ENCODE measurements around the gene MIEF1.

Gene MIEF1

DNA sequence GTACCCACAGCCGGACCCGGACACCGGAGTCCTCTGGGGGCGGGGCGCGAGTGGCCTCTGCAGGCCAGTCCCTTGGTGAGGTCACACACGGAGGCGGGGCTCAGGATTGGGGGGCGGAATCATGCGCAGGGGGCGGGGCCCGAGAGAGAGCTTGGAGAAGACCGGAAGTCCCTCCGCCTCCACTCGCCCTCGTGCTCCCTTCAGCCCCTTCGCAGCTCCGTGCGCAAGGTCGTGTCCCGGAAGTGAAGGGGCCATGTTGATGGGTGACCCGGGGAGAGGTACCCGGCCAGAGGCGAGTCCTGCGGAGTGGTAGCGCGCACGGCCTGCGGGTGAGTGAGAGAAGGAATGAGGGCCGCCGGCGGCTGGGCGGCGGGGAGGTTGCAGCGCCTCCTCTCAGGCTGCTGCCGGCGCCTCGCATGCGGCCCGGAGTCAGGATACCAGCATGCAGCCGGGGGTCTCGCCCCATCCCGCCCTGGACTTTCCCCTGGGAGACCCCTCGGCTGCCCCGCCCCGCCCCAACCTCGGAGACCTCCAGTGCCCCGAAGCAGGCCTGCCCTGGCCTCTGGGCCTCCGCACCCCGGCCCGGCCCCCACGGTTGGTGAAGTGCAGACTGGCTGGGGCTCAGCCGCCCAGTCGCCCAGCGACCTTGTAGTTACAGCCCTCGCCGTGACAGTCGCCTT lies at the start of gene MIEF1:
Gene MIEF1 (plus strand): TSS at position 182 of the 680 bp plus-strand sequence. CDS start 9,005 bp downstream, outside the sequence.
- peak; percentile 98 for DNase-seq

DNA sequence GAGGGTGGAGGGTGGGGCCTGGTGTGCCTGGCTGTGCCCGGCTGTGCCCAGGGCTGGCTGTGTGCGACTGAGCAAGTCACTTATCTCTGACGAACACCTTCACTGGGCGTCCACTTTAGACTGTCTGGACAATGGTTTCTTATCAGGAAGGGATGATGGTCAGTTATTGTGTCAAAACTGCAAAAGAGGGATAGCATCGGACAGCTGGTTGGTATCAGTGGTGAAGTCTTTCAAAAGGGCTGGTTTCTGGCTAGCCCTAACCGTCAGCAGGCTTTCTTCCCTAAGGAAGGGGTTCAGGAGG lies 49.4 kb upstream of the MIEF1 start:
- DNase-seq: no peak

DNA sequence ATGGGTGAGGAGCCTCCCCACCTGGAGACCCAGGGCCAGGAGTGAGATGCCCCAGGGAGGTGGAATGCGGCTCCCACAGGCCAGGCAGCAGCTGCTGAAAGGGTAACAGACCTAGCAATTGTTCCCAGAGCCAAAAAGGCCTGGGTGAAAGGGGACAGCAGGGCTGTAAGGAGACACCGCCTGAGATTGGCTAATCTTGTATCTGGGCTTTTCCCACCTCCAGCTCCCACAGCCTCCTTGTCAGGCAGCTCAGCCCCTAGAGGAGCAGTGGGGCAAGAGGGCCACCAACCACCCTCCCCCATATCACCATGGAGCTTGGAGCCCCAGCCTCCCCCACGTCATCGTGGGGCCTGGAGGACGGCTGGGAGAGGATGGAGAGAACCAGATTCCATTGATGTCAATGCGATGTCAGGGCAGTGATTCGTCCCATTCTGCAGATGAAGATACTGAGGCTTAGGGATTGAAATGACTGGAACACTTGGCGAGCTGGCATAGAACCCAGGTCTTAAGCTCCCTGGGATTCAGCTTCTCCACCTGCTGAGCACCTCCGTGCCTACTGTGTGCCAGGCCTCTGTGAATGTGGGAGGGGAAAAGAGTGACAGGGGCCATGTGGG lies 48.2 kb upstream of the MIEF1 start:
- DNase-seq: no peak

DNA sequence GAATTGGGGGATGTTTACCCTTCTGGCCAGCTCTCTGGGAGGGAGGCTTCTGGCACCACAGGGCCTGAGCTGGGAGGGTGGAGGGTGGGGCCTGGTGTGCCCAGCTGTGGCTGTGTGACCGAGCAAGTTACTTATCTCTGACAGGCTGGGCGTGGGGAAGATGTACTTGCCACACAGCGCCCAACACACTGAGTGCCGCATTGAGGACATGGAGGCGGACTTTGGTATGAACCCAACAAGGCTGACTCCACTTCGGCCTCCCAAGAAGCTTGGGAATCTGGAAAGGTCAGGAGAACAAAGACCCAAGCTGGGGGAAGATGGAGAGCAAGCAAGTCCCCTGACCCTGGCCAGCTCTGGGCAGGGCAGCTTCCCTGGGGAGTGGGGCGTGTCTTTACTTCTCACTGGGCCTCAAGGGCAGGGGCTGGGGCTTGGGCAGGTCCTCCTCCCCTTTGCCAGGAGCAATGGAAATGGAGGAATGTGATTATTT lies 47.7 kb upstream of the MIEF1 start:
- no peak for DNase-seq

DNA sequence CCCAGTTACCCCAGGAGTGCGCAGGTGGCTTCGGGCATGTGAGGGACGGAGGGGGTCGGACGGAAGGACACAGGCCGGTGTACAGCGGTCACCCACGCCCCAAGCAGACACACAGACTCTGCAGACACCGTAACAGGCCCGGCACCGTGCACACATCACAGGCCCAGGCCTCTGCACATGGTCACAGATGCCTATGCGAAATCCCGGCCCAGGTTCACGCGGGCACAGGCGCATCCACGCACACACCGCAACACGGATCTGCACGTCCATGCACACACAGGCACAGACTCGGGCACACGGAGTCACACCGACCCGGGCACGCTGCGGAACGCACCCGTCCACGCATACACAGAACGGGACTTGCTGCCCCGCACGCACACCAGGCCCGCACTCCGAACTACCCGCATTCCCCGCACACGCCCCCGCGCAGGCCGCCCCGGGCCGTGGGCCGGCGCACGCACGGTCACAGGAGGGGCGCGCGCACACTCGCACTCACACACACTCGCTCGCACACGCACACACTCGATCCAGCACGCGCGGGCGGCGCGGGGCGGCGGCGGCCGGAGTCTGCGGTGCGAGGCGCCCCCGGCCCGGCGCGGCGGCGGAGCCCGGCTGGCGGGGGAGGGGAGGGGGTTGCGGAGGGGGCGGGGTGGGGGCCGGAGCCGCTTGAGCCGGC lies 45.4 kb upstream of the MIEF1 start, which contains the start of gene MGAT3:
Gene MGAT3 (plus strand): TSS at position 491 of the 676 bp plus-strand sequence. CDS start 30,336 bp downstream, outside the sequence.
- DNase-seq: no peak

DNA sequence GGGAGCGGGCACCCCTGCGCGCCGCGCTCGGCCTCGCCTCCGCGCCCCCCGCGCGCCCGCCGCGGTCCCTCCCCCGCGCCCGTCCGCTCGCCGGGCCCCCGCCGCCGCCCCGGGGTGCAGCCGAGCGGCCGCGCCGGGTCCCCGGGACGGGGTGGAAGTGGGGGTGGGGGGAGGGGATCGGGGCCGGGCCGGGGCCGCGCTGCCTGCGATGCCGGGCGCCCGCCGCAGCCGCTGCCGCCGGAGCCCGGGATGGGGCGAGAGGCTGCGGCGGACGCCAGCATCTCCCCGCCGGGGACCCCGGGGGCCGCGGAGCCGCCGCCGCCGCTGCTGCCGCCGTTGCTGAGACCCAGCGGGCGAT lies 44.9 kb upstream of the MIEF1 start:
- DNase-seq: no peak

DNA sequence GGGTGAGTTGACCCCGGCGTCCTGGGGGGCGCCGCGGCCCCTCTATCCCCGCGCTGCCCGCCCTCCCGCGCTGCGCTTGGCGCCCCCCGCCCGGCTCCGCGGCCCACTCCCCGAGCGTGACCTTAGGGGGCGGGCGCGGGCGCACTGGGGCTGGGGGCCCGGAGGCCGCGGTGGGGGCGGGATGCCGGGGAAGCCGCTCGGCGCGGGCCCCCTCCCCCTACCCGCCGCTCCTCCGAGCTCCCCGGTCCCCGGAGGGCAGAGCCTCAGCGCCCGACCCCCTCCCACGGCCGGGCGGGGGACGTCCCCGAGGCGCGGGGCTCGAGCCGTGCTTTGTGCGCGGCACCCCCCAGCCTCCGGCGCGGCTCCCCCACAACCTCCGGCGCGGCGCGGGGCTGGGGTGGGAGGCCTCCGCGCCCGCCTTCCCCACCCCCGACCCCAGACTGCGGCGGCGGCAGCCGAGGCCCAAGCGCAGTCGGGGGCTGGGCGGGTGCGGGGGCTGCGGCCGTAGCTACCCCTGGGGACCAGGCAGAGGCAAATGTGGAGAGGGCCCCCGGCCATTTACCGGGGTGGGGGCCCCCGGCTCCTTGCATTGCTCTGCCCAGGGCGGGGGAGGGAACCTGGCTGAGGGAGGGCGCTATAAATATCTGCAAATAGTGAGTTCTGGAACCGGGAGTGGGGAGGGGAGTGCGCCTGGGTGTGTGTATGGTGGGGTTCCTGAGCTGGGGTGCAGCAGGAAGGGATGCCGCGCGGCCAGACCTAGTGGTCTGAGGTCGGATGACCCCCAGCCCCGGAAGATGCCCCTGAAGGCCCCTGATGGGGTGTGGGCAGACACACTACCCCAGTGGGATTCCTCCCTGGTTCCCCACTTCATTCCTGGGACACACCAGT lies 44.3 kb upstream of the MIEF1 start:
- peak; percentile 33 for DNase-seq

DNA sequence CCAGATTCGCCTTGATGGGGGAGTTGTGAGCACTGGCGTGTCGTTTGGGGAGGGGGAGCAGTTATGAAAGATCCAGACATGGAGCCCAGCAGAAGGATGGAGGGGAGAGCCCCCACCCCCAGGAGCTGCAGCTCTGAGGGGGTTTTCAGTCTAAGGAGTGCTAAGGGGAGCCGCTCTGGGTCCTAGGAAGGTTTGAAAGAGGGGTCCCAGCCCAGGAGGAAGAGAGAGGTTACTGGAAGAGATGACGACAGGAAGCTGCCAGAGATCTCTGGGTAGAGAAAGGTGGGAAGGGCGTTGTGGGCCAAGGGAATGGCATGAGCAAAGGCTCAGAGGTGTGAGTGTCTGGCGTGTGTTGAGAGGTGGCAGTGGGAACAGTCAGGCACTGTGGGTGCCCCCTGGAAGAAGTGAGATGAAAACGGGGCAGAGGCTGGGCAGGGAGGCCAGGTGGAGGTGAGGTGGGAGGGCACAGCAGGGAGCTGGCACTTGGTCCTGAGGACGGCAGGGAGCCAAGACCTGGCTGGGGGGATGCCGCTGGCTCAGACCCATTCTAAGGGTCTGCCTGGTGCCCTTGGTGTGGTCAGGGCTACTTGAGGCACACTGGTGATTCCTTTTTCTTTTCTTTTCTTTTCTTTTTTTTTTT lies 43.5 kb upstream of the MIEF1 start:
- no peak for DNase-seq

DNA sequence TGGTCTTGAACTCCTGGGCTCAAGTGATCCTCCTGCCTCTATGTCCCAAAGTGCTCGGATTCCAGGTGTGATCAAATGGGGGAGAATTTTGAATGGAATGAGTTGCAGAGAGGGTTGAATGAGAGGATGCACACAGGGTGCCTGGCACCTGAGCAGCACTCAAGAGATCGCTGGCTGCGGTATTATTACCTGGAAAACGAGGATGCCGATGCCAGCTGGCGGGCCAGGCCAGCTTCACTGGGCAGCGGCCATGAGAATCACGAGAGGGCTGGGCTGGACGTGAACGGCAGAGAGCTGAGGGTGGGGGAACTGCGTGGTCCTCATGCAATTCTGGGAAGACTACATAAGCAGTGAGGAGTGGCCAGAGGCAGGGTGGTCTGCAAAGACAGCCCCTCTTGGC lies 42.4 kb upstream of the MIEF1 start:
- no peak for DNase-seq

DNA sequence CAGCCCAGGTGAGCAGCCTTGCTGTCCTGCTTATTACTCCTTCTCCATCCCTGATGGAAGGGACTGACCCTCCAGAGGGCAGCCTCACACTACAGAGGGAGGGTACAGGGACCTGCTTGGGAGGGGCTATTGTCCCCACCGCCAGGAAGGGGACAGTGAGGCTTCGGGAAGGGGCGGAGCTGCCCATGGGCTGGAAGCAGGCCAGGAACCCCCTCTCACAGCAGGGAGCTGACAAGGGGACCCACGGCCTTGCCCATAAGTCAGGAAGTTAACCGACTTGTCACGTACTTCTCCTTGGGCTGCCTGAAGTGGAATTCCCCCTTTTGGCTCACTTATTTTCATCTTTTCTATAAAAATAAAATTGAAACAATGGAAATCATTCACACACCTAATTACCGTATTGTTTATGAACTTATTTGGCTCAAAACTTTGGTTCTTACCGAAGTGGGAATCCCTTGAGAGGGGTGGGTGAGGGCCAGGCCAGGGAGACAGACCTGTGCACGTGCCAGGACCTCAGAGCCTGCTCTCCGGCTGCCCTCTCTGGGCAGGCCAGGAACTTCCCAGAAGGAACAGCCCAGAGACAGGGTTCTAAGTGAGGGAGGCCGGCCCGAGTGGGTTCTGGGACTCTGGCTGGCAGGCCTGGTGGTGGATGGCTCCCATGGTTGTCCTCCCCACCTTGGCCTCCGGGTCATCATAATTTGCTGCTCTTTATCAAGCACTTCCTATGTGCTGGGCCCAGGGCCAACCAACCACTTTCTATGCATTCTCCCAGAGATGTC lies 39.5 kb upstream of the MIEF1 start:
- DNase-seq: peak; percentile 29

DNA sequence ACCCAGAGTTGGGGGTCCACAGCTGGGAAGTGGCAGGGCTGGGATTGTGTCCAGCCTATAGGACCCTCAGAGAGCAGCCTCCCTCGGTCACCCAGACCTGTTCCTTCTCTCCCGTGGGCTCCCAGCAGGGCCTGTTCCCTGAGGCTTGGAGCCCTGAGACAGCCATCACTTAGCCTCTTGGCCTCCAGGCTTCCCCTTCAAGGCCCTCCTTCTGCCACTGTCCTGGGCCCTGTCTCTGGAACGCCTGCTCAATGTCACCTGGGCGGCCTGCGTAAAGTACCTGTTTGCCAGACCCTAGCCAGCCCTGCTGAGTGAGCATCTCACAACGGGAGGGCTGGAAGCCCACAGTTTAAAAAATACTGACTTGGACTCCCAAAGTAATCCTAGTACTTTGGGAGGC lies 38.8 kb upstream of the MIEF1 start:
- no peak for DNase-seq

DNA sequence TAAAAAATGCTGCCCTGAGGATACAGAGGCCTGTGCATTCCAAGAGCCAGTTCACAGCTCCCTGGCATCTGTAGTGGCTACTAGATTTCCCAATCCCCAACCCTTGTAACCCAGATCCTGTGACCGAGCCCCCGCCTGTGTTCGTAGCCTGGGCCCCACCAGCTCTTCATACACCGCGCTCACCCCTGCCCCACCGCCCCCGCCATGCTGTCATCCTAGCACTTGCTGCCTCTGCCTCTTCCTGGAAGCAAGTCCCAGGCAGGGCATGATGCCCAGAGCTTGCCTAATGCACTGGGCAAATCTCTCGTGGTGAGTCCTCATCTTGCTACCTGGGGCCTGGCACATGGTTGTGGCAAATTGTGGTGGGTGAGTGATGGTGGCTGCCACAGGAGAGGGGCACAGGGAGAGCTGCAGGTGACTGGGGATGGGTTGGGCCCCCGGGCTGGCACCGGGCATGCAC lies 38.1 kb upstream of the MIEF1 start:
- peak; percentile 79 for DNase-seq

DNA sequence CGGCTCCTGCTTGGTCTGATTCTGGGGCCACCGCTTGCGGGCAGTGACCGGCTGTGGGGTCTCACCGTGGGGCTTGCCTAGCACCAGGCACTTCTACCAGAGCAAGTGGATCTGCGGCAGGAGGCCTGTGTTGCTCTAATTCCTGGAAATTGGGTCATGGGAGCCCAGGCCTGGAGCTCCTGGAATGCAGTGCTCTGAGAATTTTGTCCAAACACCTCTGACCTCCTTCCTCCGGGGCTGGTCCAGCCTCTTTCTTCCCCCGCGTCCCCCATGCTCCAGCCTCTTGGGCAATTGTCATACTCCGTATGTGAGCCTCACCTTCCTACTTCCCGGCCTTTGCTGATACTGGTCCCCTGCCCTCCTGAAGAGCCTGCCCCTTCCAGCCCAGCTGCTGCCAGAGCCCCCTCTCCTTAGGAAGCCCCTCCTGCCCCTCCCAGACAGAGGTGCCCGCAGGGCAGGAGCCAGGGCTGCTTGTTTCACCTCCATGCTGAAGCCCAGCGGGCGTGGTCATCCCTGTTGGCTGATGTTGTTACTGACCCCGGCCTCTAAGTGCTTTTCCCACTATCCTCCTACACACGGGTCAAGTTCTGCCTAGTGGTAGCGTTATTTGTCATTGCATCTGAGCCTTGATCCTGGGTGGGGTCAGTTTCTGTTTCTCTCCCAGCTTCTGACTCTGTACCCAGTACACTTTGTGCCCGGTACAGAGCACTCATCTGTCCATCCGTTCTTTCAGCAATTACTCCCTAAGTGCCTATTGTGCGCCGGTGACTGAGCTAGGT lies 35.7 kb upstream of the MIEF1 start:
- DNase-seq: no peak

DNA sequence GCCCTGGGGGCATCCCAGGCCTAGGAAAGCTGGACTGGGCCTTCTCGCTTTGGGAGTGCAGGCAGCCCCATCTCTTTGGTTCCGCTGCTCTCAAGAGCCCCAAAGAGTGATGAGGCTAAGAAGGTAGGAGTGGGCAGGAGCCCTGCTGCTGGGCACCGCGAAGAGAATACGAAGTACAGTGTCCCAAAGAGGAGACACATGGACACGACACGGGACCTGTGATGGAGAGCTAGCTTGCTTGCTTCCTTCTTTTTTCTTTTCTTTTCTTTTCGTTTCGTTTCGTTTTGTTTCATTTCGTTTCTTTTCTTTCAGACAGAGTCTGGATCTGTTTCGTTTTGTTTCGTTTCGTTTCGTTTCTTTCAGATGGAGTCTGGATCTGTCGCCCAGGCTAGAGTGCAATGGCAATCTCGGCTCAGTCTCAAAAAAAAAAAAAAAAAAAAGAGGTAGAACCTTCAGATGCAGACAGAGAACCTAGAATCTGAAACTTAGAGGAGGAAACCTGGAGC lies 34.6 kb upstream of the MIEF1 start:
- no peak for DNase-seq

DNA sequence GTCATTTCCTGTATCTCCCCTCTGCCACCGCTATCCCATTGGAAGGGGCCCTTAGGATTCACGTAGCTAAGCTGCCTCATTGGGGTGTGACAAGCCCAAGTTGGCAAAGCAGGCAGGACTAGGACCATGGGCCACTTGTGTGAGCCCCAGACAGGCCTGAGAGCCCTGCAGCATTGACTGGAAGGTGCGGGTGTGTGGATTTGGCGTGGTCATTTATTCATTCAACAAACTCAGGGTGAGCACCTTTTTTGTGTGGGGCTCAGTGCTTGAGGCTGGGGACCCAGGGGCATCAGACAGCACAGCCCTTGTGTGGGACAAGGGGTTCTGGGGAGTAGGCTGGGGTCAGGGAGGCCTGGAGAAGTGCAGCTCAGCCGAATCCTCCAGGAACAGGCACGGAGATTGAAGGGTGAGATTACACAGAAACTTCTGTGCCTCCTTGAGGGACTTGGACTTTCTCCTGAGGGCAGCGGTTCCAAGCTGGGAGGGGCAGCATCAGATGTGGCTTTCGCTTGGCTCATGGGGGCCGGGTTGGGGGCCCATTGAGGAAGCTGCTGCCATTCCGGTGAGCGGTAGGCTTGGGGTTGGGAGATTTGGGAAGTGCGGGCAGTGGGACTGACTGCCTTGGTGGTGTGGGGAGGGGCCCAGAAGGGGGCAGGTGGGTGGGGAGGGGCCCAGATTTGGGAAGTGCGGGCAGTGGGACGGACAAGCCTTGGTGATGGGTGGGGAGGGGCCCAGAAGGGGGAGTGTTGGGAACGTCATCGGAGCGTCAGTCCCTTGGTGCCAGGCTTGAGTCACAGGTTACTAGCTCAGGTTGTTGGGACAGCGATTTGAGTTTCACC lies 33.4 kb upstream of the MIEF1 start:
- no peak for DNase-seq

DNA sequence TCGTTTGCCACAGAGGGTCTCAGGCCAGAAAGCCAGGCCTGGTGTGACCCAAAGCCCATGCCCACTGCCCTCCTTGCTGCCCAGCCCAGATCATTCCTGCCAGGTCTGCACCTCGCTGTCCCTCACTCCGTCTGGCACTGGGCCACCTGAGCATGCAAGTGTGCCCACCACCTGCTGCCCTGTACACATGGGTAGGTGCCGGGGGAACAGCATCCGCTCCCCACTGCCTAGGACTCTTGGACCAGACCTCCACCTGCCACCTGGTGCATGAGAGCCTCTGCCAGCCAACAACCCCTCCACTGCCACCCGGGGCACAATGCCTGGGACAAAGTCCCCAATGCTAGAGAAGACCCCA lies 32.8 kb upstream of the MIEF1 start:
- no peak for DNase-seq

DNA sequence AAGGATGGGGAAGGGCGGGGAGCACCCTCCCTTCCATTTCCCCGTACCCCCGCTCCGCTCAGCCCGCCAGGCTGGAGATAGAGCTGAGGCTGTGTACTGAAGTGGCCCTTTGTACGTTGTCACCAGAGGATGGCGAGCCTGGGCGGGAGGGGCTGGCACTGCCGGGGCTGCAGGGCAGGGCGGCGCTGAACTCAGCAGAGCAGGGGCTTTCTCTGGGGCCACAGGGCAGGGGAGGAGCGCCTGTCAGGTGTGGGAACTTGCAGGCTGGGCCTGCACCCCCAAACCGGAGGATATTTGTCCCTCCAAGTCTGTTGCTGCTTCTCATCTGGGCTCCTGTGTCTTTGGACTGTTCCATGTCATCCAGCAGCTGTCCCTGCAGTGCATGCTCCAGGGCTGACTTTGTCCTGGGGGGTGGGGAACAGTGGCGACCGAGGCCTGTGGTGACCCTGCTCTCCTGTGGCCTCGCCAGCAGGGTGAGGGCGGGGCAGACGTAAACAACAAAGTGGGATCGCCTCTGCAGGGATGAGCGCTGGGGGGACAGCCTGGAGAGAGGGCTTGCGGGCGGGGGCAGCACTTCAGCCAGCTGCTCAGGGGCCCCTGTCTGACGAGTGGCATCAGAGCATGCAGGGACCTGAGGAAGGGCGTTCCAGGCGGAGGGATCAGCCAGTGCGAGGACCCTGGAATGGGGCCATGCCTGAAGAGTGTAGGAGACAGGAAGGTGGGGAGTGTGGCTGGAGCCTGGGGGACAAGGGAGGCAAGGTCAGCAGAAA lies 32.2 kb upstream of the MIEF1 start:
- DNase-seq: peak; percentile 80

DNA sequence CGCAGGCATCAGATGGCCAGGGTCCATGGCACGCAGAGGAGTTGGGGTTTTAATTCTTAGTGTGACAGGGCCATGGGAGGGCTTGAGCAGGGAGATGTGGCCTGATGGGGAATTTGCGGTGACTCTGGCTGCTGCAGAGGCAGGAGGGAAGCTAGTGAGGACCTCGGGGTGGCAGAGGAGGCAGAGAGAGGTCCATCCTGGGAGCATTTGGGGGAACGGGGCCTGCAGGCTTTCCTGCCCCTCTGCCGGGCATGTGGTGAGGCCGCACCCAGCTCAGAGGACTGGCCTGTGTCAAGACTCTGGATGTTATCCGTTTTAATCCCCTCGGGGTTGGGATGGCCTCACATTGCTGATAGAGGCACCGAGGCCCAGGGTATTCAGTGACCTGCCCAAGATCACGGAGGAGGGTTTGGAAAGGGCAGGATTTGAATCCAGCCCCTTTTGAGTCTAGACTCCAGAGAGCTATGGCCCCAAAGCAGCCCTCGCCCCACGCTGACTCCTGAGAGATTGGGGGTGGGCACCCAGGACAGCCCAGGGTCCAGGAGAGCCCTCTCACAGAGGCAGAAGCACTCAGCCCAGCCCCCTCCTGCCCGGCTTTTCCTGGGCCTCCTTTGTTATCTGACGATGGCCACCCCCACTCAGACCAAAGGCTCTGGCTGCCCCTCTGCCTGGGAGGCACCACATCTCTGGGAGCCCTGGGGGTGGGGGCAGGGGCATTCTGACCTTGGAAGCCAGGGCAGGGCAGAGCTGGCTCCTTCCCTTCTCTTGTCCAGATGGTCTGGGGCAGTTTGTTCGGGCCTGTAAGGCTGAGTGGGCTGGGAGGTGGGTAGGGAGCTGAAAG lies 31.4 kb upstream of the MIEF1 start:
- DNase-seq: no peak
